Nephron (organoid): ENCODE results near the gene ZBTB16.

Experiments used
- H3K27ac Mint-ChIP-seq, 3 experiments: 2 replicates each; pipeline ENCODE4 v1.8.0; 2020; ENCODE audit warnings: mixed read lengths in 3 of 3, mild to moderate bottlenecking in 2 of 3, moderate library complexity in 1 of 3
- H3K27me3 Mint-ChIP-seq: 2 replicates; pipeline ENCODE4 v1.8.0; 2021; ENCODE audit warnings: low read depth, mild to moderate bottlenecking, moderate library complexity, mixed read lengths
- H3K36me3 Mint-ChIP-seq: 2 replicates; pipeline ENCODE4 v1.8.0; 2020; ENCODE audit warnings: low read depth, mixed read lengths
- H3K4me1 Mint-ChIP-seq: 2 replicates; pipeline ENCODE4 v1.8.0; 2020; ENCODE audit warnings: mixed read lengths
- H3K4me3 Mint-ChIP-seq, 3 experiments: 2 replicates each; pipeline ENCODE4 v1.8.0; 2020; ENCODE audit warnings: mild to moderate bottlenecking in 3 of 3, mixed read lengths in 3 of 3, moderate library complexity in 2 of 3
- H3K9me3 Mint-ChIP-seq: 2 replicates; pipeline ENCODE4 v1.8.0; 2020; ENCODE audit warnings: mixed read lengths
- CTCF ChIP-seq, 3 experiments: fragments of 200-600 bp; sonication (generic); IDR thresholded peaks; one replicate each; pipeline ENCODE4 v1.5.0; 2021; ENCODE audit warnings: antibody characterized with exemption in 3 of 3; ENCODE audit not compliant: unreplicated experiment in 3 of 3

The ZBTB16 gene

GRCh38 chr11:114250180-114250579 lies 190.7 kb downstream of the ZBTB16 start:
- Mint-ChIP-seq H3K4me3 (no peak overlapping the region), H3K27ac (no peak overlapping the region), H3K9me3 (no peaks in the 10 kb centered on the region), H3K27me3 (peaks cover 52% of the 10 kb centered on the region), H3K36me3 (peaks cover 3% of the 10 kb centered on the region), H3K4me1 (peaks cover 16% of the 10 kb centered on the region)
- no peak for TF ChIP-seq CTCF (IDR thresholded peaks at IDR 0.05; ENCODE audit: unreplicated experiment in 3 of 3)

DNA sequence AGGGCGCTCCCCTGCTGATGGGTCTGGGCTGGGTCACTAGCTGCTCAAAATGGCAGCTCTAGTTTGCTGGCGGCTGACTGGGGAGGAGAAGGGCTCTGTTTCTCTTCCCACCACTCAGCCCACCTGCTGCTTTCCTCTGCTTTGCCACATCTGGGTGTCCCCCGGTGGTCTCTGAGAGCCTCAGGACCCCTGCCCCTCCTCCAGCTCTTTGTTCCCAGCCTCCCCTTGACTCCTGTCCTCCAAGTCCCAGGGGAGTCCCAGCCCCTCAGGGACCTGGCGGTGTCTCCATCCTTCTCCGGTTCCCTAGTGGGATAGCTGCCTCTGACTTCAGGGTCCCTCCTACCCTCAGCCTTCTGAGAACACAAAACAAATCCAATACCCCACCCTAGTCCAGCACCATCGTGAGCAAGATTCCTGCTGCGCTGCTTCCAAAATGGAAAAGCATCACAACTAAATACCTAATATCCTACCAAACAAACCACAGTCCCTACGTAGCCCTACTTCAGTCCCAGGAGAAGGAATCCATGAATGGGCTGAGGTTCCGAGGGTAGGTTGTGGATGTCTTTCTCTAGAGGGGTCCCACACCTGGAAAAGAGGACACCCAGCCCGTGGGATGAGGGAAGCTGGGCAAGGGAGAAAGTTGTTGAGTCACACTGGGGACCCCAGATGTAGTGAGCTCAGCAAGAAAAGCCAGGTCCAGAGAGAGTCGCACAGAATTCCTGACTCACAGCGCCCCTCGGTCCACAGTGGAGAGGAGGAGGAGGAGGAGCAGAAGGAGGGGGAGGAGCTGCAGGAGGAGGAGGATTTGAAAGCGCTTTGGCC lies 191.7 kb downstream of the ZBTB16 start:
- Mint-ChIP-seq H3K36me3 (peaks cover 3% of the 10 kb centered on the region), H3K27me3 (peaks cover 53% of the 10 kb centered on the region), H3K4me3 (no peak overlapping the region), H3K4me1 (peaks cover 16% of the 10 kb centered on the region), H3K9me3 (no peaks in the 10 kb centered on the region), H3K27ac (peak overlapping the region in 1 of 3 experiments; percentile 79)
- TF ChIP-seq CTCF (IDR thresholded peaks at IDR 0.05; ENCODE audit: unreplicated experiment in 3 of 3): no peak

DNA sequence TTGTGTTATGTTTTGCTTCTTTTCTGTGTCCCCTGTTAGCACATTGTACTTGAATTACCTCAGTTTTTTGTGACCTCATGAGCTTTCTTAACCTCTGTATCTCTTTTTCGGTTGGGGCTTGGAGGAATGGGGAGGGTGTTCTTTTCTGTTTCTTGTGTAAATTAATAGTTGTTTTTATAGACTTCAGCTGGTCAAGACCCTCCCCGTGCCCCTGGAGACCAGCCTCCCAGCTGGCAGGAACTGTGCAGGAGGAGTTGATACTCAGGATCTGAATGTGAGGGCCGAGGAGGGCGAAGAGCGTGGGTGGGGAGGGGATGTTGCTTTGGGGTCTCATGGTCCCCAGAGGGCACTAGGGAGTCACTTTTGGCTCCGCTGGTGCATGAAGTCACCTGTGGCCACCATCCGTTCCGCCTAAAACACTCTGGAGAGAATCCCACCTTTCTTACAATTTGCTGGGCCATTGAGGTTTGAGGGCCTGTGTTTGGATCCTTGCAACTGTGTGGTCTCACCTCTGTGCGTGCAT lies 192.4 kb downstream of the ZBTB16 start:
- peaks cover 48% of the 10 kb centered on the region for H3K27me3 Mint-ChIP-seq
- H3K36me3 Mint-ChIP-seq: peaks cover 3% of the 10 kb centered on the region
- H3K27ac Mint-ChIP-seq: peak overlapping the region in 1 of 3 experiments; percentile 79
- peaks cover 16% of the 10 kb centered on the region for H3K4me1 Mint-ChIP-seq
- TF ChIP-seq CTCF (IDR thresholded peaks at IDR 0.05; ENCODE audit: unreplicated experiment in 3 of 3): no peak
- H3K4me3 Mint-ChIP-seq: no peak overlapping the region
- no peaks in the 10 kb centered on the region for H3K9me3 Mint-ChIP-seq

- Mint-ChIP-seq H3K27ac (peak overlapping the region in 1 of 3 experiments; percentile 79), H3K27me3 (peaks cover 53% of the 10 kb centered on the region), H3K4me1 (peaks cover 22% of the 10 kb centered on the region), H3K36me3 (peaks cover 3% of the 10 kb centered on the region), H3K9me3 (no peaks in the 10 kb centered on the region), H3K4me3 (no peak overlapping the region)
- no peak for TF ChIP-seq CTCF (IDR thresholded peaks at IDR 0.05; ENCODE audit: unreplicated experiment in 3 of 3)
Measured at GRCh38 chr11:114252767-114253166, 193.3 kb downstream of the ZBTB16 start.

GRCh38 chr11:114253771-114254170 lies 194.3 kb downstream of the ZBTB16 start:
- TF ChIP-seq CTCF (IDR thresholded peaks at IDR 0.05; ENCODE audit: unreplicated experiment in 3 of 3): no peak
- Mint-ChIP-seq H3K9me3 (no peaks in the 10 kb centered on the region), H3K27ac (no peak overlapping the region), H3K4me3 (no peak overlapping the region), H3K36me3 (peaks cover 3% of the 10 kb centered on the region), H3K27me3 (peaks cover 51% of the 10 kb centered on the region), H3K4me1 (peaks cover 26% of the 10 kb centered on the region)
